T-helper 2 cell (primary cell): ENCODE data around the gene CENPQ.
A peak's percentile ranks its signal among the peaks of the same experiment; 100 is the strongest.
"Not testable (repeated sequence)": the region's sequence is repeated elsewhere in the genome, so short reads cannot be mapped to it uniquely, and the experiment has no call there.

Experiments used
- DNase-seq, 5 experiments: peaks; one replicate each; pipeline versions ENCODE4 v3.0.0 to v3.0.0-alpha.2; 2012 to 2022
- total RNA-seq, 2 donors: gene quantifications; one replicate each; lab custom pipeline; 2026; lab: John Stamatoyannopoulos, UW

The CENPQ gene
- 0.31 to 4.0 reads per million in 2 donors for total RNA-seq

- peak; percentile 71 to 97 (median 84) for DNase-seq
Measured at GRCh38 chr6:49462927-49463611, at the start of gene CENPQ, which contains the start of gene MMUT. CENPQ (plus strand) TSS chr6:49463370; CDS start chr6:49470177, 6,807 bp downstream. MMUT (minus strand) TSS chr6:49463253; CDS start chr6:49459466, 3,787 bp downstream.

DNA sequence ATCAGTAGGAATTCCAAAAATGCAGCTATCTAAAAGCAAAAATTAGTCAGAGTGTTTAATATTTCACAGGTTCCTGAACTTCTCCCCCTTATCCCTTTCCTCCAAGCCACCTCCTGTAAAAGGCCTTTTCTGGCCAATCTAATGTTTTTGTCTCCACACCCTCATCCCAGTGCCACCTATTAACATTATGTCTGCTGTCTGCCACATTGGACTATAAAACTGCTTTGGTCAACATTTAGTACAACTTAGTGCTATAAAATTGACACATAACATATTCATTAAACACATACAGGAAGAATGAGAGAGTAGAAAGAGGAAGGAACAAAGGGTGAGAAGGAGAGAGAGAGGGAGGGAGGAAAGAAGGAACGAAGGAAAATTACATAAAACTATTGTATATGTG, 47.8 kb upstream of the CENPQ start:
- no peak for DNase-seq

DNA sequence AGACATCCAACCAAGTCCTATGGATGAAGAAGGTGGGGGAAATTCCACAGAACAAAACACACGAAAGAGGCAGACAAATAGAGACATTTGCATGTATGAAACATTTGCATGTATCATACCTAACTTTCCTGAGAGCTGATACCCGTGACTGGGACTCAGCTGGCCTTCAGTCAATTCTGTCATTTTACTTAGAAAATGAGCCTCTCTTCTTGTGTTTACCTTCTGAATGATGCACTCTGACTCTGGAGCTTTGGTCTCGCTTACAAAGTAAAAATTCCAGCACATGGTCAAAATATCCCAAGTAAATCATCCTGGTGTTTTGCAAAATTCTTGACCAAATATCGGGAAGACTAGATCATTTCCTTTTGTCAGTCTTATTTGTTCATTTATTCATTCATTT, 47.0 kb upstream of the CENPQ start:
- DNase-seq: no peak

DNA sequence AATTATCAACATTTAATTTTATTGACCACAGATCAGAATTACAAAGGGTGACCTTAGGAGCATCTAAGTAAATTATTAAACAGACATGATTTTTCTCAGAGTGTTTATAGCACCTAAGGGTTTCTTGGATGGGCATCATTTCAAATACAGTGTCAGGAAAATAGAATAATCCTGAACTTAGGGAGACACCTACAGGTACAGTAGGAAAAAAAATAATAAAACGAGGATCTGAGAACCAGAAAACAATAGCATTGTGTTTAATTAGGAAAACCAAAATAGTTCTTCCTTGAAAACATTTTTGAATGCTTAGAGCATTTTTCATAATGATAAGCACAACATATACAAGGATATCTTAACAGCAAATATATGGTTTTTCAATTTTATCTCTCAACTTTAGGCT, 39.4 kb upstream of the CENPQ start:
- DNase-seq: no peak

GRCh38 chr6:49430187-49430586, 33.0 kb upstream of the CENPQ start:
- no peak for DNase-seq

DNA sequence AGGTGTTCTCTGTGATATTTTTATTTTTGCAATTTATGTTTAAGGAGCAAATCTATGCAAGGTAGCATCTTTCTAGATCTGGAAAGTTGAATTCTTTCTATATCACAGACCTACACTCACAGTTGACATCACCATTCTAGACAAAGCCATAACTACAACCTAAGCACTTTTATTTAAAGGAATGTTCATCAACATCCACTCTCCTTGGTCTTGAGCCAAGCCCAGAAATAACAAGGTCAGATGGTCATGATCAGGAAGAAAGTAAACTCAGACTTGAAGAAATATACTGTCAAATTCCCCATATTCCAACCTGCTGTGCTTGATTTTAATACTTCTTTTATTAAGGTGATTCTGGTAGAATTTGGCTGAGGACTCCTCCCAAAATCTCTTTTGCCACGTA, 32.3 kb upstream of the CENPQ start:
- no peak for DNase-seq

- DNase-seq: no peak
Measured at GRCh38 chr6:49453221-49453620, 9.9 kb upstream of the CENPQ start.

DNA sequence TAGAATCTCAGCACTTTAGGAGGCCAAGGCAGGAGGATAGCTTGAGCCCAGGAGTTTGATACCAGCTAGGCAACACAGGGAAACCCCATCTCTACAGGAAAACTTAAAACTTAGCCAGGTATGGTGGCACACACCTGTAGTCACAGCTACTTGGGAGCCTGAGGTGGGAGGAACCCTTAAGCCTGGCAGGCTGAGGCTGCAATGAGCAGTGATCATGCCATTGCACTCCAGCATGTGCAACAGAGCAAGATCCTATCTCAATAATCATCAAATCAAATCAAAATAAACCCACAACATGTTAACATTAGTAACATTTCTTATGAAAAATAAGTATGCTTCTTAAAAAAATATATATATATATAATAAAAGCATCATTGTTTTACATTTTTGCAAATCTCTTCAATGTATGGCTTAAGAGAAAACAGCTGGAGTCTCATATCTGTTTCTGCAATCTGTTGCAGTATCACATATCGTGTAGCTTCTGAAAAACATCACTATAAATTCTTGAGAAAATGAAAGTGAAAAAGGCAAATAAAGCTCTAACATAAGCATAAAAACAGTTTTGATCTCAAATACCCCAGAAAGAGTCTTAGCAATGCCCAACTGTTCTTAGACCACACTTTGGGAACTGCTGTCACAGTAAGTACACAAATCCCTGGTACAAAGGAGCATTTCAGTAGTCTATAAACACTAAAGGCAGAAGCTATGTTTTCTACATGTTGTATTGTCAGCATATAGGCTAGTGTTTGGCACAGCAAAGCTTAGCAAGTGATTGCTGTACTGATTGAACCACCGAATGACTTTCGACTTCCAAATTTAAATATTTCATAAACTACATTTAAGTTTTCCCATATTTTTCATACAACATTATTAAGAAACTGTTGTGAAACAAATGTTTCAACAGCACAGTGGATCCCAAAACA, 8.1 kb upstream of the CENPQ start:
- peak in 1 of 5 experiments; percentile 76 for DNase-seq

GRCh38 chr6:49457771-49458170, 5.4 kb upstream of the CENPQ start:
- no peak for DNase-seq

DNA sequence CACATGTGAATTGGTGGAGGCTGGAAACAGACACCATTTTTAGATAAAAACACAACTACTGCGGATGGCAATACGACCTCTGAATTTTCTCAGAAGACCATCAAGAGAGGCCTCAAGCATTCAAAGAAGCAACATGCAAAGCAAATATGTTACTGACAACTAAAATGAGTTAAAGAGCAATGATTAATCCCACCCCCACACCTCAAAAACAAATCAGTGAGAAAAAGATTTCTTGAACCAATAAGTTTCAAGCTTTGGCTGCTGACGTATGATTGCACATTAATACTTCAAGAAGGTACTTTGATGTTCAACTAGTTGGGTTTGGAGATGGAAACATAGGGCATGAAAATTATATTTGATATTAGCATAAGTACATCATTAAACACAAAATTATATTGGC, 1.1 kb upstream of the CENPQ start:
- peak in 1 of 5 experiments; percentile 54 for DNase-seq

DNA sequence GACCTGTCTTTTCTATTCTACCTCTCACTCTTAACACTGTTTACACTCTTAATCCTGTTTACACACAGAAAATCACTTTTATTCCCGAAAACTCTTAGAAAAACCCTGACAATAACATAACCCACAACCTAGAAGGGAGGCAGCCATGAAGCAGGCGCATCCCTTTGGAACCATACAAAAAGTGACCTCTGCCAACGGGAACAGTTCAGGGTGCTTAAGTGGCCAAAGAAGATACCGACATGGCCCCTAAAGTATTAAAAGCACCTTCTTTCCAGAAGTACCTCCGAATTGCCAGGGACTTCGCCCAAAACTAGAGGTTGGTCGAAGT, 607 bp upstream of the CENPQ start:
- DNase-seq: no peak

GRCh38 chr6:49463612-49463967, 420 bp downstream of the CENPQ start:
- no peak for DNase-seq

DNA sequence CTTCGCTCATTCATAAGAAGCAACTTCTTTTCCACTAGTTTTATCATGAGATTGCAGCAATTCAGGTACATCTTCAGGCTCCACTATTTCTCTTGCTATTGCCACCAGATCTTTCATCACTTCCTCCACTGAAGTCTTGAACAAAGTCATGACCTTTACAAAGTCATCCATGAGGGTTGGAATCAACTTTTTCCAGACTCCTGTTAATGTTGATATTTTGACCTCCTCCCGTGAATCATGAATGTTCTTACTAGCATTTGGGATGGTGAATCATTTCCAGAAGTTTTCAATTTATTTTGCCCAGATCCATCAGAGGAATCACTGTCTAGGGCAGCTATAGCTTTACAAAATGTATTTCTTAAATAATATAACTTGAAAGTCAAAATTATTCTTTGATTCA, 1.5 kb downstream of the CENPQ start:
- DNase-seq: no peak

GRCh38 chr6:49468042-49468441, 4.9 kb downstream of the CENPQ start:
- DNase-seq: no peak

DNA sequence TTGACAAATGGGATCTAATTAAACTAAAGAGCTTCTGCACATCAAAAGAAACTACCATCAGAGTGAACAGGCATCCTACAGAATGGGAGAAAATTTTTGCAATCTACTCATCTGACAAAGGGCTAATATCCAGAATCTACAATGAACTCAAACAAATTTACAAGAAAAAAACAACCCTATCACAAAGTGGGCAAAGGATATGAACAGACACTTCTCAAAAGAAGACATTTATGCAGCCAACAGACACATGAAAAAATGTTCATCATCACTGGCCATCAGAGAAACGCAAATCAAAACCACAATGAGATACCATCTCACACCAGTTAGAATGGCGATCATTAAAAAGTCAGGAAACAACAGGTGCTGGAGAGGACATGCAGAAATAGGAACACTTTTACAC, 13.4 kb downstream of the CENPQ start:
- not testable (repeated sequence) for DNase-seq

DNA sequence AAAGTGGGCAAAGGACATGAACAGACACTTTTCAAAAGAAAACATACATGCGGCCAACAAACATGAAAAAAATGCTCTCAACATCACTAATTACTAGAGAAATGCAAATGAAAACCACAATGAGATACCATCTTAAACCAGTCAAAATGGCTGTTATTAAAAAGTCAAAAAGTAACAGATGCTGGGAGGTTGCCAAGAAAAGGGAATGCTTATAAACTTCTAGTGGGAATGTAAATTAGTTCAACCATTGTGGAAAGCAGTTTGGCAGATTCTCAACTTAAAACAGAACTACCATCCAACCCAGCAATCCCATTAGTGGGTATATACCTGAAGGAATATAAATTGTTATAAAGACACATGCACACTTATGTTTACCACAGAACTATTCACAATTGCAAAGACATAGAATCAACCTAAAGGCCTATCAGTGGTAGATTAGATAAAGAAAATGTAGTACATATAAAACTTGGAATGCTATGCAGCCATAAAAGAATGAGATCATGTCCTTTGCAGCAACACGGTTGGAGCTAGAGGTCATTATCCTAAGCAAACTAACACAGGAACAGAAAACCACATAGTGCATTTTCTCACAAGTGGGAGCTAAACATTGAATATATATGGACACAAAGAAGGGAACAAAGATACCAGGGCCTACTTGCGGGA, 16.3 kb downstream of the CENPQ start:
- DNase-seq: no peak

DNA sequence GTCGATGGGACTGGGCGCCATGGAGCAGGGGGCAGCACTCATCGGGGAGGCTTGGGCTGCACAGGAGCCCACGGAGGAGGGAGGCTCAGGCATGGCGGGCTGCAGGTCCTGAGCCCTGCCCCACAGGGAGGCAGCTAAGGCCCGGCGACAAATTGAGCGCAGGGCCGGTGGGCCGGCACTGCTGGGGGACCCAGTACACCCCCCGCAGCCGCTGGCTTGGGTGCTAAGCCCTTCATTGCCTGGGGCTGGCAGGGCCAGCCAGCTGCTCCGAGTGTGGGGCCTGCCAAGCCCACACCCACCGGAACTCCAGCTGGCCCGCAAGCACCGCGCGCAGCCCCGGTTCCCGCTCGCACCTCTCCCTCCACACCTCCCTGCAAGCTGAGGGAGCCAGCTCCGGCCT, 18.7 kb downstream of the CENPQ start:
- DNase-seq: not testable (repeated sequence)

DNA sequence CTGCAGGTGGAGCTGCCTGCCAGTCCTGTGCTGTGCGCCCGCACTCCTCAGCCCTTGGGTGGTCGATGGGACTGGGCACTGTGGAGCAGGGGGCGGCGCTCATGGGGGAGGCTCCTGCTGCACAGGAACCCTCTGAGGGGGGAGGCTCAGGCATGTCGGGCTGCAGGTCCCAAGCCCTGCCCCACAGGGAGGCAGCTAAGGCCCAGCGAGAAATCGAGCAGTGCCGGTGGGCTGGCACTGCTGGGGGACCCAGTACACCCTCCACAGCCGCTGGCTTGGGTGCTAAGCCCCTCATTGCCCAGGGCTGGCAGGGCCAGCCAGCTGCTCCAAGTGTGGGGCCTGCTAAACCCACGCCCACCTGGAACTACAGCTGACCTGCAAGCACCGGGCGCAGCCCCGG, 20.2 kb downstream of the CENPQ start:
- DNase-seq: not testable (repeated sequence)

GRCh38 chr6:49490633-49491032, 27.5 kb downstream of the CENPQ start:
- no peak for DNase-seq

DNA sequence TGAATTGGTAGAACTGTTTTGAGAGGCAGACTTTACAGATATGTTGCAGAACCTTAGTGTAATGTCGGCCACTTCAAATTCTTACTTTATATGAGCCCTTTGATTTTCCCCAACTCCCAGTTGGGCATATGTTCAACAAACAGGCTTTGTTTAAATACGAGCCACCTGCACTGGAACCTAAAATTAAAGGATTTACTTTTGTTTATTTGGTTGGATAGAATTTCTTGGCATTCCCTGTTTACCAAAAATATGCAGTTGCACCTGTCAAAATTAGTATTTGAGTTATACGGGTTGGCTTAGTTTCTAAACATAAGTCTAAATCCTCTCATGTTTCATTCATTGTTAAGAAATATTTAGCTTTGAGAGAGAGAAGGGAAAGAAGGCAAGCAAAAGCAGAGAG, 34.1 kb downstream of the CENPQ start:
- DNase-seq: no peak

- no peak for DNase-seq
Measured at GRCh38 chr6:49499126-49499525, 36.0 kb downstream of the CENPQ start.

- DNase-seq: no peak
Measured at GRCh38 chr6:49499623-49500022, 36.5 kb downstream of the CENPQ start, which contains the start of gene GLYATL3. GLYATL3 (plus strand) TSS chr6:49499923; CDS start chr6:49511991, 12,068 bp downstream.

GRCh38 chr6:49504666-49505065, 41.5 kb downstream of the CENPQ start:
- DNase-seq: no peak
